CD8-positive, alpha-beta memory T cell (primary cell): ENCODE measurements around the gene HNF4A. TPM values are rescaled to one million over a fixed set of nuclear protein-coding genes. Genes with fewer than 3 reads are reported as not detected.
"Not testable (repeated sequence)": the region's sequence is repeated elsewhere in the genome, so short reads cannot be mapped to it uniquely, and the experiment has no call there.

ENCODE experiments used
- CTCF ChIA-PET: fragments of 350-600 bp; sonication (Branson Sonifier 250); formaldehyde crosslinking; loops from one replicate; lab custom pipeline; 2021; ENCODE audit warnings: antibody characterized with exemption; lab: Charles Lee
- POLR2A ChIA-PET: fragments of 350-600 bp; sonication (Branson Sonifier 250); formaldehyde crosslinking; loops from one replicate; lab custom pipeline; 2021; ENCODE audit warnings: antibody characterized with exemption; lab: Charles Lee
- DNase-seq, 5 donors: peaks; one replicate each; pipeline versions ENCODE4 v3.0.0 to v3.0.0-alpha.2; 2020 to 2022; ENCODE audit warnings: mixed read lengths in 1 of 5
- H3K27ac ChIP-seq: one replicate; pipeline ENCODE4 v1.7.0; 2013; ENCODE audit warnings: low read depth, mild to moderate bottlenecking, low read length, moderate library complexity
- H3K27me3 ChIP-seq: 2 replicates; pipeline ENCODE4 v1.7.0; 2013; ENCODE audit warnings: low read length, mild to moderate bottlenecking; ENCODE audit not compliant: insufficient read depth, poor library complexity, severe bottlenecking
- H3K36me3 ChIP-seq: 2 replicates; pipeline ENCODE4 v1.7.0; 2013; ENCODE audit warnings: mild to moderate bottlenecking, low read length, moderate library complexity; ENCODE audit not compliant: insufficient read depth
- H3K4me1 ChIP-seq: 2 replicates; pipeline ENCODE4 v1.7.0; 2013; ENCODE audit warnings: mild to moderate bottlenecking, low read length, moderate library complexity; ENCODE audit not compliant: insufficient read depth
- H3K4me3 ChIP-seq: 2 replicates; pipeline ENCODE4 v1.7.0; 2013; ENCODE audit warnings: mild to moderate bottlenecking, low read length
- H3K9me3 ChIP-seq: 2 replicates; pipeline ENCODE4 v1.7.0; 2013; ENCODE audit warnings: mild to moderate bottlenecking, low read length
- H3K27ac Mint-ChIP-seq, 8 donors: one replicate each; pipeline ENCODE4 v1.8.0; 2020 to 2021; ENCODE audit warnings: mixed read lengths in 8 of 8, mild to moderate bottlenecking in 6 of 8, inconsistent platforms in 3 of 8, moderate library complexity in 3 of 8
- H3K27me3 Mint-ChIP-seq, 2 donors: one replicate each; pipeline ENCODE4 v1.8.0; 2020 to 2021; ENCODE audit warnings: mixed read lengths in 2 of 2, mild to moderate bottlenecking in 1 of 2, moderate library complexity in 1 of 2
- H3K36me3 Mint-ChIP-seq, 3 donors: one replicate each; pipeline ENCODE4 v1.8.0; 2020 to 2021; ENCODE audit warnings: mixed read lengths in 3 of 3, inconsistent platforms in 1 of 3, mild to moderate bottlenecking in 1 of 3
- H3K4me1 Mint-ChIP-seq, 3 donors: one replicate each; pipeline ENCODE4 v1.8.0; 2020 to 2021; ENCODE audit warnings: mixed read lengths in 3 of 3, inconsistent platforms in 1 of 3, mild to moderate bottlenecking in 1 of 3
- H3K4me3 Mint-ChIP-seq, 7 donors: one replicate each; pipeline ENCODE4 v1.8.0; 2020 to 2021; ENCODE audit warnings: mixed read lengths in 7 of 7, mild to moderate bottlenecking in 6 of 7, moderate library complexity in 4 of 7, inconsistent platforms in 2 of 7
- H3K9me3 Mint-ChIP-seq, 5 donors: one replicate each; pipeline ENCODE4 v1.8.0; 2020 to 2022; ENCODE audit warnings: mixed read lengths in 5 of 5, mild to moderate bottlenecking in 3 of 5, moderate library complexity in 2 of 5, inconsistent platforms in 1 of 5
- polyA plus RNA-seq: library from polyadenylated mRNA; unstranded; fragments of 300-500 nt; fragmentation: Illumina TruSeq; gene quantifications from one replicate; pipeline ENCODE4 v1.2.3, GENCODE V29; 2021
- total RNA-seq, 2 experiments: library from RNA; stranded (reverse); gene quantifications; one replicate each; pipeline ENCODE4 v1.2.3, GENCODE V29; 2021

The HNF4A gene
- total and polyA plus RNA-seq, 3 experiments from 2014 or later: not detected

- Mint-ChIP-seq H3K27ac (no peak overlapping the region), H3K9me3 (no peaks in the 10 kb centered on the region), H3K4me3 (no peak overlapping the region), H3K36me3 (no peaks in the 10 kb centered on the region), H3K4me1 (peaks cover 4 to 10% (median 7%) of the 10 kb centered on the region in 3 donors), H3K27me3 (peaks cover 0 to 9% of the 10 kb centered on the region in 2 donors)
- Histone ChIP-seq H3K4me1 (peaks cover 5% of the 10 kb centered on the region), H3K27me3 (peaks cover 6% of the 10 kb centered on the region), H3K4me3 (no peak overlapping the region), H3K9me3 (no peaks in the 10 kb centered on the region), H3K27ac (no peak overlapping the region), H3K36me3 (no peaks in the 10 kb centered on the region)
- CTCF ChIA-PET: no interaction called here
- POLR2A ChIA-PET: no interaction called here
- DNase-seq: no peak
Observed at GRCh38 chr20:44470327-44470726, 114.8 kb downstream of the HNF4A start.

- peaks cover 0 to 8% of the 10 kb centered on the region in 2 donors for H3K27me3 Mint-ChIP-seq
- no peak for DNase-seq
- peaks cover 0 to 3% (median 0%) of the 10 kb centered on the region in 3 donors for H3K36me3 Mint-ChIP-seq
- Histone ChIP-seq H3K36me3 (no peaks in the 10 kb centered on the region), H3K27me3 (peaks cover 6% of the 10 kb centered on the region), H3K4me3 (no peak overlapping the region), H3K9me3 (no peaks in the 10 kb centered on the region), H3K4me1 (peaks cover 11% of the 10 kb centered on the region), H3K27ac (no peak overlapping the region)
- H3K27ac Mint-ChIP-seq: no peak overlapping the region
- CTCF ChIA-PET: interaction anchor here (0.7 to 1.4 kb wide), 2 partner anchors 10 to 253 kb away, joined by 3 to 4 read pairs; no protein-coding TSS in a partner anchor
- POLR2A ChIA-PET: no interaction called here
- H3K9me3 Mint-ChIP-seq: no peaks in the 10 kb centered on the region
- no peak overlapping the region for H3K4me3 Mint-ChIP-seq
- peaks cover 11 to 20% (median 18%) of the 10 kb centered on the region in 3 donors for H3K4me1 Mint-ChIP-seq
Observed at GRCh38 chr20:44471481-44471882, 116.0 kb downstream of the HNF4A start.

GRCh38 chr20:44472283-44472682 is 116.8 kb downstream of the HNF4A start:
- H3K4me3 ChIP-seq, H3K4me3 Mint-ChIP-seq, POLR2A ChIA-PET, DNase-seq, H3K36me3 Mint-ChIP-seq, H3K27ac ChIP-seq, H3K27me3 ChIP-seq, H3K9me3 Mint-ChIP-seq, H3K36me3 ChIP-seq, CTCF ChIA-PET, H3K27me3 Mint-ChIP-seq, H3K9me3 ChIP-seq: not testable (repeated sequence)
- peak overlapping the region in 1 of 8 donors; percentile 52 for H3K27ac Mint-ChIP-seq
- peaks cover 19 to 28% (median 26%) of the 10 kb centered on the region in 3 donors for H3K4me1 Mint-ChIP-seq
- H3K4me1 ChIP-seq: peaks cover 15% of the 10 kb centered on the region

GRCh38 chr20:44475372-44475693 is 119.8 kb downstream of the HNF4A start:
- Histone ChIP-seq H3K4me3 (peak overlapping the region; percentile 75), H3K27me3 (no peaks in the 10 kb centered on the region), H3K9me3 (no peaks in the 10 kb centered on the region), H3K27ac (peak overlapping the region; percentile 95), H3K36me3 (no peaks in the 10 kb centered on the region), H3K4me1 (peaks cover 15% of the 10 kb centered on the region)
- H3K4me3 Mint-ChIP-seq: peak overlapping the region; percentile 89 to 97 (median 91)
- H3K9me3 Mint-ChIP-seq: no peaks in the 10 kb centered on the region
- H3K36me3 Mint-ChIP-seq: peaks cover 0 to 10% (median 1%) of the 10 kb centered on the region in 3 donors
- CTCF ChIA-PET: interaction anchor here (1.3 kb wide), 1 partner anchor 208 kb away, joined by 8 read pairs; no protein-coding TSS in a partner anchor
- peaks cover 22 to 36% (median 31%) of the 10 kb centered on the region in 3 donors for H3K4me1 Mint-ChIP-seq
- no peaks in the 10 kb centered on the region for H3K27me3 Mint-ChIP-seq
- peak overlapping the region; percentile 92 to 100 (median 96) for H3K27ac Mint-ChIP-seq
- no peak for DNase-seq
- POLR2A ChIA-PET: interaction anchor here (0.6 to 1.9 kb wide), 3 partner anchors 12 to 544 kb away, joined by 3 to 10 read pairs (median 3); partner anchors contain the start of gene SERINC3

GRCh38 chr20:44475694-44476560 is 120.4 kb downstream of the HNF4A start, which contains the start of gene TTPAL:
TTPAL (plus strand) TSS chr20:44475874; CDS start chr20:44480000, 4,126 bp downstream.
- ChIA-PET CTCF (interaction anchor here (1.3 kb wide), 2 partner anchors 46 to 207 kb away, joined by 4 to 8 read pairs; partner anchors contain the start of gene SERINC3), POLR2A (interaction anchor here (0.5 to 1.9 kb wide), 4 partner anchors 11 to 543 kb away, joined by 3 to 10 read pairs (median 3); partner anchors contain the start of gene SERINC3)
- no peaks in the 10 kb centered on the region for H3K36me3 ChIP-seq
- H3K4me3 ChIP-seq: peak within 1 kb of the TSS; percentile 75
- Mint-ChIP-seq H3K4me3 (peak within 1 kb of the TSS; percentile 89 to 97 (median 91)), H3K9me3 (no peaks in the 10 kb centered on the region), H3K27me3 (no peaks in the 10 kb centered on the region), H3K27ac (peak within 1 kb of the TSS; percentile 92 to 100 (median 96)), H3K4me1 (peaks cover 24 to 36% (median 31%) of the 10 kb centered on the region in 3 donors), H3K36me3 (peaks cover 0 to 16% (median 5%) of the 10 kb centered on the region in 3 donors)
- peak within 1 kb of the TSS; percentile 95 for H3K27ac ChIP-seq
- DNase-seq: peak; percentile 81 to 91 (median 86)
- peaks cover 15% of the 10 kb centered on the region for H3K4me1 ChIP-seq
- H3K27me3 ChIP-seq: no peaks in the 10 kb centered on the region
- H3K9me3 ChIP-seq: no peaks in the 10 kb centered on the region

- Mint-ChIP-seq H3K4me1 (peaks cover 26 to 42% (median 31%) of the 10 kb centered on the region in 3 donors), H3K9me3 (no peaks in the 10 kb centered on the region), H3K27ac (peak overlapping the region; percentile 40 to 99 (median 94)), H3K27me3 (peaks cover 0 to 3% of the 10 kb centered on the region in 2 donors), H3K36me3 (peaks cover 0 to 28% (median 9%) of the 10 kb centered on the region in 3 donors), H3K4me3 (peak overlapping the region; percentile 28 to 97 (median 89))
- Histone ChIP-seq H3K27me3 (no peaks in the 10 kb centered on the region), H3K4me3 (no peak overlapping the region), H3K27ac (no peak overlapping the region), H3K9me3 (no peaks in the 10 kb centered on the region), H3K36me3 (no peaks in the 10 kb centered on the region), H3K4me1 (peaks cover 15% of the 10 kb centered on the region)
- ChIA-PET POLR2A (no interaction called here), CTCF (interaction anchor here (1.3 kb wide), 1 partner anchor 44 kb away, joined by 4 read pairs; the partner anchor contains the start of gene SERINC3)
- DNase-seq: no peak
Observed at GRCh38 chr20:44477151-44477550, 121.7 kb downstream of the HNF4A start.

- H3K27me3 ChIP-seq: no peaks in the 10 kb centered on the region
- DNase-seq: no peak
- ChIA-PET POLR2A (no interaction called here), CTCF (no interaction called here)
- H3K27me3 Mint-ChIP-seq: peaks cover 0 to 3% of the 10 kb centered on the region in 2 donors
- no peaks in the 10 kb centered on the region for H3K9me3 ChIP-seq
- peaks cover 0 to 33% (median 9%) of the 10 kb centered on the region in 3 donors for H3K36me3 Mint-ChIP-seq
- H3K36me3 ChIP-seq: peaks cover 3% of the 10 kb centered on the region
- H3K27ac Mint-ChIP-seq: peak overlapping the region in 7 of 8 donors; percentile 4 to 79 (median 32)
- peaks cover 15% of the 10 kb centered on the region for H3K4me1 ChIP-seq
- peaks cover 26 to 42% (median 31%) of the 10 kb centered on the region in 3 donors for H3K4me1 Mint-ChIP-seq
- H3K9me3 Mint-ChIP-seq: no peaks in the 10 kb centered on the region
- no peak overlapping the region for H3K27ac ChIP-seq
- H3K4me3 ChIP-seq: no peak overlapping the region
- peak overlapping the region in 2 of 7 donors; percentile 9 to 37 for H3K4me3 Mint-ChIP-seq
Observed at GRCh38 chr20:44478206-44478605, 122.7 kb downstream of the HNF4A start.
